GM19025 (cell line): Measurements from ENCODE around the gene RBBP8.
"Not testable (repeated sequence)": the region's sequence is repeated elsewhere in the genome, so short reads cannot be mapped to it uniquely, and the experiment has no call there.

Source experiments
- ATAC-seq: cut with Tn5 transposase; IDR thresholded peaks from one replicate; pipeline ENCODE4 v1.9.1; 2021; ENCODE audit warnings: mild to moderate bottlenecking, low read depth, moderate library complexity; ENCODE audit not compliant: unreplicated experiment

RBBP8 gene

DNA sequence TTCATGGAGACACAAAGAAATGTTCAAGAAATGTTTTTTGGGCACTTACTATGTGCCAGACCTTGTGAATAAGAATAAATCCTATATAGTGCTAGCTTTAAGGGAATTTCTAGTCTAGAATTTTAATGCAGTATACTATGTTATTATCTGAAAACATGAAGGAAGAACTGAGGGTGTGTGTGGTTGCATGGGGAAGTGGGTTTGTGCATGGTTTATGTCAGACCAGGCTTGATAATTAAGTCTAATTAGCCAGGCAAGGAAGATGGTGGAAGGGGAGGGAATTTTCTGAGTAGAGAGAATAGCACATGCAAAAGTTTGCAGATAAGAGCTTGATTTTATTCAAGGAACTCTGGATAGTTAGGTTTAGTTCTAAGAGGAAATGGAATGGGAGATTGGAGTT lies 6.5 kb downstream of the RBBP8 start:
- ATAC-seq = no peak

DNA sequence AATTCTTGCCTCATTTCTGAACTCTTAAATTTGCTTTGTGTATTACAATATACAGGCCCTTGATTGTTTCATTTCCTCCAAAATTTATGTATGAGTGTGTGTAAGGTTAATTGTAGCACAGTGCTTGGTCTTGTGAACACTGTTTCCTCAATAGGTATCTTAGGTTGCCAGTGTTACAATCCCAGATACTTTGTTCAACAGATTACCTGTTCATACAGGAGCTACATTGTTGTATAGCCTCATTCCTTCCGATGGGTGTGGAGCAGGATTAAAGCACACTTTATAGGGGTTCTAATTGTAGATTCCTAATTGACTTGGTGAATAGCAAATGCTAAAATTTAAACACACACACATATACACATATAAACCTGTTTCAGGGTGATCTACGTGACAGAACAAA lies 10.7 kb downstream of the RBBP8 start:
- ATAC-seq = no peak

DNA sequence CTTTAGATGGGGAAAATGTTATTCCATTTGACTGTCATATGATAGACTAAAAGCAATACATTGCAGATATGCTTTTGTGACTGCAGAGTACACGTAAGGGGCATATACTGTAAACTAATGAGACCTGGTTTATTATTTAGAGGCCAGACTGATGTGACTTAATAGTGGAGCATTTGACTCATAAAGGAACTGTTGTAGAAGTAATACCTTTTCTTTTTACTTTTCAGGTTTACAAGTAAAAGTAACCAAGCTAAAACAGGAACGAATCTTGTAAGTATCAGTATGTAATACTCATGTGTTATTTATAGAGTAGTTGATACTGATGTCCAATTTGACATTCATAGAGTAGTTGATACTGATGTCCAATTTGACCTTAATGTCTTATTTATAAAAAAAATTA lies 13.1 kb downstream of the RBBP8 start:
- ATAC-seq = no peak

DNA sequence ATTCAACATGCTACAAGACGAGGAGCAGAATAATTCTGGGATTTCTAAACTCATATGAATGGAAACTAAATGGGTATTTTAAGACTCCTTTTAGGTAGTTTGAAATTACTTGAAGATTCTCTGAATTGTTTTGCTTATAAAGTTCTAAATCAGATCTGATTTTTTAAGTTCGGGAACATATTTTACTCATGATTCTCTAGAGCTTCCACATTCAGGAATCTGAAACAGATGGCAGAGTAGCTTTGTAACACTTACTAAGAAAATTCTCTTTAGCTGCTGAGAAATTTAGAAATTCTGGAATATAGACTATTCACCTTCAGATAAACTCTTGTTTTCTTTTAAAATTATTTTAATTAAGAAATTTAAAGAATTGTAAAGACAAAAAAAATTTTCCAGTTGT lies 13.7 kb downstream of the RBBP8 start:
- ATAC-seq = no peak

DNA sequence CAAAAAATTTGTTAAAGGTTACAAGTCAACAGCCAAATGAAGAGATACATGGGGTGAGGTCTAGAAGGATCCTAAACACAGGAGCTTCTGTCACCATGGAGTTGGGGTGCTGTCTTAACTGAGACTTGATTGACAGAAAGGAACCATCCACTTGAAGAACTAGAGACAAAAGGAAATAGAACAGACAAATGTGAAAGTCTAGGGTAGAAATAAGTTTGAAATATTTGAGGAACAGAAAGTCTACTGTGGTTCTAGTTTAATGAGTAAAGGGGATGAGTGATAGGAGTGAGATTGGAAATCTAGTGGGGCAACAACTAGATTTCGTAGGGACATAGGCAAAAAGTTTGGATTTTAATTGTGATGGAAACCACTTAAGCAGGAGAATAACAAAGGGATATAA lies 18.7 kb downstream of the RBBP8 start:
- ATAC-seq = no peak

DNA sequence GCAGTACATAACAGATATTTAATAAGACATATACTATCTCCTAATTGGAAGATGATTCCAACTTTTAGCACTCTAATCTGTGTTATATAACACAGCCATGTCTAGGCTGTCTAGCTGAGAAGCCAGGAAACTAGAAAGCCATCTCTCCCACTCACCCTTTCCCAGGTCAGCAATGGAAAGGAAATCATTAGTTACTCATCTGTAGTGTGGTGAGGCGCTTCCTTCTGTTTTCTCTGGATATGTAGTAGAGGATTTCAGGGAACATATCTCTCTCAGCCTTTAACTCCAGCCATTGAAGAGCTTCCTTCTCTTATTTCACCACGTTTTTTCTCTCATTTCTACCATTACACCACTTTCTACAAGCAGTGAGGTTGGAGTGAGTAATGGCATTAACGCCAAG lies 19.4 kb downstream of the RBBP8 start:
- no peak for ATAC-seq

DNA sequence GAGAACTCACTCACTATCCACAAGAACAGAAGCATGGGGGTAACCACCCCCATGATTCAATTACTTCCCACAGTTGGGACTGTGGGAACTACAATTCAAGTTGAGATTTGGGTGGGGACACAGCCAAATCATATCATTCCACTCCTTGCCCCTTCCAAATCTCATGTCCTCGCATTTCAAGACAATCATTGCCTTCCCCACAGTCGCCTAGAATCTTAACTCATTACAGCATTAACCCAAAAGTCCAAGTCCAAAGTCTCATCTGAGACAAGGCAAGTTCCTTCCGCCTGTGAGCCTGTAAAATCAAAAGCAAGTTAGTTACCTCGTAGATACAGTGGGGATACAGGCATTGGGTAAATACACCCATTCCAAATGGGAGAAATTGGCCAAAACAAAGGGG lies 20.9 kb downstream of the RBBP8 start:
- ATAC-seq = not testable (repeated sequence)

DNA sequence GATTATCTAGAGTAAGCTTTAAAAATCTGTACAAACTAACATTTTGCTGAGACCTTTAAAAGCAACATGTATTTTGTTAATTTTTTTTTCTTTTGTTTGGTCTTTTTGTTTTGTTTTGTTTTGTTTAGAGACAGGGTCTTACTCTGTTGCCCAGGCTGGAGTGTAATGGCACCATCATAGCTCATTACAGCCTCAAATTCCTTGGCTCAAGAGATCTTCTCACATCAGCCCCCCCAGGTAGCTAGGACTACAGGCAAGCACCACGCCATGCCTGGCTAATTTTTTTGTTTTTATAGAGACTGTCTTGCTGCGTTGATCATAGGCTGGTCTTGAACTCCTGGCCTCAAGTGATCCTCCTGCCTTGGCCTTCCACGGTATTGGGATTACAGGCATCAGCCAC lies 23.1 kb downstream of the RBBP8 start:
- ATAC-seq = no peak

DNA sequence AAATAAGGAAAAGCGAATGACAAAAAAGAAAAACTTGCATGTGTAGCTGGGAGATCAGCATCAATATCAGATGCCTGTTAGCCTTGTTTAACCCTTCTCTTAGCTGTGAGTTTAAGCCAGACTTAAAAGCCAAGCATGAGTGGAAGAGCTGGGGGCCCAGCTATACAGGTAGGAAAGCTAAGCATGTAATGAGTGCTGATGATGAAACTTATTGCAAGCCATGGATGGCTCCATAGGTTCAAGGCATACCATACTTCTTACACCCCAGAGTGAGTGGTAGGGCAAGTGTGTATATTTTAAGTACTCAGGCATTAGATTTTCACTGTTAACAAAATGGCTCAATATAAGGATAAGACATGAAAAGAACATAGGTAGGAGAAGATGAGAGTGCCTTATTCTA lies 28.0 kb downstream of the RBBP8 start:
- ATAC-seq = no peak

DNA sequence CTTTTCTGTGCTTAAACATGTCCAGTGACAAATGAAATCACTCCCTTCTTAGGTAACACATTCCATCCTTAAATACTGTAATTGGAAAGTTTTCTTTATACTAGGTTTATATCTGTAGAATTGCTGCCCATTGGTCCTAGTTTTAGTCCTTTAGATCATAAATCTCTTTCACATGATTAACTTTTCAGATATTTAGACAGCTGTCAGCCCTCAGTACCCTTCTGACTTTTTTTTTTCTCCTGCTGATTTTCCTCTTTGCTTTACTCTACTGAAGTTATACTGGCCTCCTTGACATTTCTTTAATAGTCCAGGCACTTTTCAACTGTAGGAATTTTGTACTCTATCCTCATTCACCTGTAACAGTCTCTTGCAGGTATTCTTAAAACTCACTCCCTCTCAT lies 28.9 kb downstream of the RBBP8 start:
- ATAC-seq = no peak

DNA sequence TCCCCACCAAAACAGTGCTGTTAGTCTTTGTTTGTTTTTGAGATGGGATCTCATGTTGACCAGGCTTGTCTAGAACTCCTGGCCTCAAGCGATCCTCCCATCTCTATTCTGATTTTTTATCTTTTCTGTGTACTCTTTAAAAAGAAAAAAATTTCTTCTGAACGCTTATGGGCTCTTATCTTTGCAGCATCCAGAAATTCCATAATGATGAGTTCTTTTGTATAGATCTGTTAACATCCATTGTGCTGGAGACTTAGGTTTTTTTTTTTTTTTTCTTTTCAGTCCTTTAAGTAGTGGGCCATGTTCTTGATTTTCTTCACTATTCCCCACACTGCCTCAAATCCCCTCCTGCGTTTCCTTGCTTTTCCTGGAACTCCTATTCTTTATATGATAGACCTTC lies 31.0 kb downstream of the RBBP8 start:
- no peak for ATAC-seq

DNA sequence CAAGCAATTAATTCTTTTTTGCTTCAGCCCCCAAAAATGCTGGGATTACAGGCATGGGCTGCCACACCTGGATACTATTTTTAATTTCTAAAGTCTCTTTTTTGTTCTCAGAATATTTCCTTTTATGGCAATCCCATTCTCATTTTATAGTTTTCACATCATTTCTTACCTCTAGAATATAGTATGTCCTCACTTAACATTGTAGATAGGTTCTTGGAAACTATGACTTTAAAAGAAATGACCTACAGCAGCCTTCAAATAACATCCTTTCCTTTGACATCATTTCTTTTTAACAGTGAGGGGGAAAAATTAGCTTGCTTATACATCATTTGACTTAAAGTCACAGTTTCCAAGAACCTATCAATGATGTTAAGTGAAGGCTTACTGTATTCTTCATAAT lies 31.6 kb downstream of the RBBP8 start:
- no peak for ATAC-seq

DNA sequence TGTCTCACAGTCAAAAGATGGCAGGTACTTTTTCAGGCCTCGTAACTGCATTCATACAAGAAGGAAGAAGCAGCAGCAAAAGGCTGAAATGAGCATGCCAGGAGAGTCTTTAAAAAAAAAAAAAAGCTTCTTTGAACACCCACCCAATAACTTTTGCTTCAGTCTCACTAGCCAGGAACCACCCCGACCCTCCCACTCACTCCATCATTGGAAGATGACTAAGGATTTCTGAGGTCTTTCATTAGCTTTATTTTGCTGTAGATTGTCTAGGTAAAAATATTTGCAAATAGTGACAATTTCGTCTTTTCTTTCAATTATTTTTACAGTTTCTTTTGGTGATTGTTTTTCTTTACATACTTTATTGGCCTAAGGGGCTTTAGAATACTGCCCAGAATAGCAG lies 37.9 kb downstream of the RBBP8 start:
- ATAC-seq = no peak

DNA sequence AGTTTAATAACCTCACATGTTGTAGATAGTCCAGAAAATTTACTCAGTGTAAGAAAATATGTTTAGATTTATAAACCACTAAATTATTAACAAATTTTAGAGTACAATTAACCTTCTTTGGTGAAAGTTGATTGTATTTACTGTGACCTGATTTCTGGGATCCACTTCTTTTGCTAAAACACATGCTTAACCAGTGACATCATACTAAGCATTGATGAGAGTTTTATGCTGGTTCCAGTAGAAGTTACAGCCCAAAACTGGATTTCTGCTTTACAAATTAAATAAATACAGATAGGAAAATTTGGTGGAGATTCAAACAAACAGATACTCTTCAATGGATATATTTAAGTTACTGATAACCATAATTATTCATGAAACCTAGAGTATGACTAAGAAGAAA lies 40.9 kb downstream of the RBBP8 start:
- ATAC-seq = no peak

DNA sequence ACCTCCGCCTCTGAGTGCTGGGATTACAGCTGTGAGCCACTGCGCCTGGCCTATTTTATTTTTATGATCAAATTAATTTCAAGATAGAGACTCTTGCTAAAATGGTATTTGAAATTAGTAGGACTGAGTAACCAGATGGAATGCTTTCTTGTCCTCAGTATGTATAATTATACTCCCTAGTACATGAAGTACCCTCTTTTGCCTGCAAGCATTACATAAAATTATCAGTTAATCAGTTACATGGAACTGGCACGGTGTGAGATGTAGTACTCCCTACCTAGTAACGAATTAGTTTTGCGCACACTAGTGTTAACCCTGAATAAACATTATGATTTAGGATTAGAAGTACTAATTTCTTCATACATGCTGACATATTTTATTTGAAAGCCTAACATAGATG lies 41.6 kb downstream of the RBBP8 start:
- no peak for ATAC-seq

DNA sequence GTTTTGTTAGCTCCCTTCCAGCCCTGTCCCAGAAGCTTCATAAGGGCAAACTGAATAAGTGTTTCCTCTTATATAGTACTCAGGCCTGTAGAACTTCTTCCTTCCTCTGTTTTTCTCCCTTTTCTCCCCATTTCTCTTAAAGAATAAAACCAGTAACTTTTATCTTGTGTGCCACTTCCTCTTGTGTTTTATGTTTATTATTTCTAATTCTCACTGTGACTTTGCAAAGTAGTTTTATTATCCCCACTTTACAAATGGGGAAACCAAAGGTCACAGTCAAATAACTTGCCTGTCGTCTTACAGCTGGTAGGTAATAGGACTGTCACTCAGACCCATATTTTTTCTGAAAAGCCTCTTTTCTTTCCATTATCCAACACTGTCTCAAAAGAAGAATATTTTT lies 42.4 kb downstream of the RBBP8 start:
- ATAC-seq = no peak

DNA sequence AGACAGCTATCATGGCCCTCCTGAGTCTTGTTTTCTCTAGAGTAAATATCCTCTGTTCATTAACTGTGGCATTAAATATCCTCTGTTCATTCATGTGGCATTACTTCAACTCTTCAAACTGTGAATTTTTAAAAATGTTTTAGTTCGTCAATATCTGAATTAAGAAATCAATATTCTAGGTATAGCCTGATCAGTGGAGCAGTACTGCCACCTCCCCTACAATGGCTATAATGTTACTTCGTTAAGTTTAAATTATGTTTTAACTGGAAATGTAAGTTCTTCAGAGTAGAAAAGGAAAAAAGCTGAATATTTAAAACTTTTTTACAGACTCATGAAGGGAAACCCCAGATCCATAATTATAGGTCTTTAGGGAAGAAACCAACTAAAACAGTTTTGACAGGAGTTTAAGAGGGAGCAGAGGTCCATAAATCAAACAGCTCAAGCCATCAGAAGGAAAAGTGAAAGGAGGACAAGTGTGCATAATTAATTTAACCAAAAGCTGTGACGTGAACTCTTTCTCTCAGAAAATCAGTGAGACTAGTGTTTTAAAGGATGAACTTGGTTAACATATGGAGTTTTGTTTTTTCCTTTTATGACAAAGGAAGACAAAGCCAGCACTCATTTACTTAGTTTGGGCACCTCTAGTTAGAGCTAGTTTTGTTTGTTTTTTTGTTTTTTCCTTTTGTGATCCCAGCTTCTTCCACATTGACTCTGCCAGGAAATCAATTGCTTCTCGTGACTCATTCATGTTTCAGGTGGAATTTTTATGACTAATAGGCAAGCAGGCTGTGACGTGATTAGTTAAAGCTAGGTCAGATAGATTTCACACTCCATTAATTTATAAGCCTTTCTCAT lies 44.9 kb downstream of the RBBP8 start:
- no peak for ATAC-seq

DNA sequence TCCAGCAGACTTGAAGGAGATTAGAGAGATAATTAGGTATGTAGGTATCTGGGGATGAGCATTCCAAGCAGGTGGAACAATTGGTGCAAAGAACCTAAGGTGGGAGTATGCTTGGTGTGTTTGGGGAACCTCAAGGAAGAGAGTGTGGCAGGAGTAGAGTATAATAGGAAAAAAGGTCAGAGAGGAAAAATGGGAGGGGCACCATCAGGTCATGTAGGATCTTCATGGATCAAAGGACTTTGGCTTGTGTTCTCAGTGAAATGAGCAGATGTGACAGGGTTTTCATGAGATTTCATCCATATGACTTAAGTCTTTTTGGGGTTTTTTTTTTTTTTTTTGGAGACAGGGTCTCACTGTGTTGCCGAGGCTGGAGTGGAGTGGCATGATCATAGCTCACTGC lies 47.3 kb downstream of the RBBP8 start:
- ATAC-seq = no peak

DNA sequence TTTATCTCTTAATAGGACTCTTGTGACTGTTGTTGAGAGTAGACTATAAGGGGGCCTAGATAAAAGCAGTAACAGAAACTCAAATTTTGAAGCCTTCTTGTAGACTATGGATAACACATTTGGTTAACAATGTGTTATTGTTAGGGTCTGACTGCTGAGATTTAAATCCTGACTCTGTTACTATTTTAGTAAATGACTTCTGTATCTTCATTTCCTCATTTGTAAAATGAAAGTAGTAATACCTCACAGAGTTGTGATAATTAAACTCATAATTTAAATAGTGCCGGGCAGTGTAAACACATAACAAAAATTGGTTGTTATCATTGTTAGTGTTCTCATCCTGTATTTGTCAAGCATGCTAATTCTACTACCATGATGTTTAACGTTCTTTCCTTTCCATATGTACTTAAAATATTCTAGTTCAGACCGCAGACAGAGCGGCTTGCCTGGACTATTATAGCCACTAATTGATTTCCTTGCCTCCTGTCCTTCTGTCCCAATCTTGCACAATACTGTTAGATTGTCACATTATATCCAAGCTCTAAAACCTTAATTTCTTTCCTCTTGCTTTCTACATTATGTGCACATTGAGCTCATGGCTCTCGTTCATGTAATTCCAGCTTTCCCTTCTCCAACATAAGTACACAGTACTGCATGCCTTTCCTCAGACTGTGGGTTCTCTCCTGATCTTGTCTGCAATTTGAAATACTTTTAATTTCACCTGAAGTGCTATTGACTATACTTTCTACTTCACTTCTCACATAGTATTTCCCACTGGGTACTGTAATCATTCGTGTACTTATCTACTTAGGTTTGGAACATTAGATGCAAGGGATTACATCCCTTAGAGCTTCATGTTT lies 48.4 kb downstream of the RBBP8 start:
- ATAC-seq = no peak

DNA sequence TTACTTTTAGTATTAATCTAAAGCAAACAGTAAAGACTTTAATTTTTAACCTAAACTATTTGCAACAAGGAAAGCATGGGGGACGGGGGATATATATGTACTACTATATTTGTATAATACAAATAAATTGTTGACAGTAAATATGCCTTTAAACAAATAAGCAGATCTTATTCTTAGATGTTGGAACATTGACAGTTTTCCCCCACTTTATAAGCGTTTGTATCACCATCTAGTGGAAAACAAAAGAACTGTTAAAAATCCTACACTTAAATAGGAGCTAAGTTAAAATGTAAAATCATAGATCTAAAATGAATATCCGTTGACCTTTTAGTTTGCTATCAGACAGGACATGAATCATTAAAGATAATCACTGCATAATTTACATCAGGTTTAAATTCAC lies 50.0 kb downstream of the RBBP8 start:
- ATAC-seq = no peak

DNA sequence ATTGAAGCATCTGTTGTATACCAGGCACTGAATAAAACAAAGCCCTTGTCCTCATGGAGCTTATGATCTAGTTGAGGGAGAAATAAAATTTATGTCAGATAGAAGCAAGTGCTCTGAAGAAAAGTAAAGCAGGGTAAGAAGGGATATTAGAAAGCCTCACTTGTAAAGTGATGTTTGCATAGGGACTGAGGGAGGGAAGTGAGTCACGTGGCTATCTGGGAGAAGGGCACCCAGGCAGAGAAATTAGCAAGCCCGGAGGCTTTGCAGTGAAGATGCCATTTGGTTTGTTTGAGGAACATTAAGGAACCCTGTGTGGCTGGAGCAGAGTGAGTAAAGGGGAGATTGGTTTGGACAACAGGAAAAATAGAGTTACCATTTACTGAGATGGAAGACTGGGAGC lies 52.1 kb downstream of the RBBP8 start:
- ATAC-seq = no peak
